Right lobe of liver (tissue), 4 donors: Measurements from ENCODE around the gene RPL7L1.

Experiments
- CTCF ChIP-seq, 4 donors: fragments of 200-600 bp in 3 of 4; fragments of 450-650 bp in 1 of 4; IDR thresholded peaks; one replicate each; pipeline versions ENCODE4 v1.5.1 to v1.8.0; 2016 to 2022; ENCODE audit warnings: antibody characterized with exemption in 4 of 4, mild to moderate bottlenecking in 2 of 4
- POLR2A ChIP-seq: fragments of 450-650 bp; IDR thresholded peaks from one replicate; pipeline ENCODE4 v1.6.1; 2017; ENCODE audit warnings: antibody characterized with exemption, mild to moderate bottlenecking
- donor health status: DM: no; HTN: no; CAD: no.
- donor health status: DM: no; HTN: no; CAD: no.
- donor health status: DM: no; HTN: yes; CAD: no.

- TF ChIP-seq CTCF (IDR thresholded peaks at IDR 0.05) = no peak
- no peak for TF ChIP-seq POLR2A
Measured at GRCh38 chr6:42860036-42860435, 19.4 kb upstream of the RPL7L1 start.
